Head of caudate nucleus (tissue), 42 donors: Measurements from ENCODE around the gene ZCCHC2.

ENCODE experiments used
- DNase-seq, 42 donors: peaks; one replicate each; pipeline versions ENCODE4 v3.0.0 to v3.0.0-alpha.2; 2020 to 2021; ENCODE audit warnings: mixed read lengths in 7 of 42
- intact Hi-C: fragments of 100-400 bp; cut with DNase I; formaldehyde crosslinking; loops from one replicate; pipeline ENCODE4 v1.15.0; 2022

Gene ZCCHC2

DNA sequence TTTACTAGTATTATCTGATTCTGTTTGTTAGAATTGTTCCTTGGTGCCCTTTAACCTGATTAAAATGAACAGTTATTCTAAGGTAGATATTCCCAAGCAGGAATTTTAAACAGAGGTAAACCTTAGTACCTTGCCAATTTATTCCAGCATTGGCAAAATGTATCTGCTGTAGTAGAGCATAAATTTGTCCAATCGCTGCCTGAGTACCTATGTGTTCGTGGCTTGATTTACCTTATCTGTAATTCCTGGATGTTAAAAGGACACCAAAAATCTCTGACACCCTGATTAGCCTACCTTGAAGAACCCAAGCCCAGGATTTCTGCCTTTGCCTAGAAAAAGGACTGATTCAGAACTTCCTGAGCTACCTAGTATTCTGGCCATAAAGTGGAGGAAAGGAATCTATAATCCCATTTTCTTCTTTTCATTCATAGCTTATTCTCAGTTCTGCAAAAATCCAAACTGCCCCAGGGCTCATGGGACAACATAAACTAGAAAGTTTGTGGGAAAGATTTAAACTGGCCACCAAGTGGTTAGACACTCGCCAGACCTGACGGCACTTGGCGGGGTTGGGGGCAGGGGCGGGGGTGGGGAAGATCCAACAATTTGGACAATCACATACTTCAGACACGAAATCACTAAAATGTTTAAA lies 16.2 kb upstream of the ZCCHC2 start:
- DNase-seq: no peak
- intact Hi-C loops: no loop called here

DNA sequence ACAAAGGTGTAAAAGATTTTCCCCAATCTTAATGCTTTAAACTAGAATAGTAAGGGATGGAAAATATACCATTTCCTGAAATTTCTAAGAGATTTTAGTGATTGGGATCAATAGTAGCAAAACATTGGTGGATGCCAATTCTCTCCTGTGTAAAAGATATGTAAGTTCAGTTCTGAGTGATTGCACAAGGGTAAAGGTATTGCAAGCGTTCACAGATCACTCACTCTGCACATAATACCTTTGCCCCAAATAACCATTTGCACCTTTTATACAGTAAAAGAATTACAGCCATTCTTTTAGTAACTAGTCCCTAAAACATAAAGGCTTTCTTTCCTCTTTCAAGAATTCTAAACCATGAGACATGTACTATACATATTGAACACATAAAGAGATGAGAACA lies 13.0 kb upstream of the ZCCHC2 start:
- DNase-seq: no peak
- intact Hi-C loops: no loop called here

DNA sequence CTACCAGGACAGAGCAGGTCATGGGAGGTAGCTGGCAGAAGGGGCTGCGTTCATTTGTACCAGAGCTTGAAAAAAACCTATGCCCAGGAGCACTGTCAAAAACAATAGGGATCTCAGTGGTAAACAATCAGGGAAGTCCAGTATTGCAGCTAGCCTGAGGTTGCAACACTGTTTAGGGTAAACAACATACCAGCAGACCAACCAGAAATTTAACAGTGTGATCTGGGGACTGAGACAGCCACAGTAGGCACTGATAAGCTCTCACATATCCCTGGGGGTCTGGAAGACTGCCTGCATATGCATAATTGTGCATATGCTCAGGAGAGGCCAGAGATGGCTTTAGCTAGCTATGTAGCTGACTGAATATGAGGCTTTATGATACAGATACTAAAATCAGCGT lies 12.0 kb upstream of the ZCCHC2 start:
- intact Hi-C loops: no loop called here
- no peak for DNase-seq

DNA sequence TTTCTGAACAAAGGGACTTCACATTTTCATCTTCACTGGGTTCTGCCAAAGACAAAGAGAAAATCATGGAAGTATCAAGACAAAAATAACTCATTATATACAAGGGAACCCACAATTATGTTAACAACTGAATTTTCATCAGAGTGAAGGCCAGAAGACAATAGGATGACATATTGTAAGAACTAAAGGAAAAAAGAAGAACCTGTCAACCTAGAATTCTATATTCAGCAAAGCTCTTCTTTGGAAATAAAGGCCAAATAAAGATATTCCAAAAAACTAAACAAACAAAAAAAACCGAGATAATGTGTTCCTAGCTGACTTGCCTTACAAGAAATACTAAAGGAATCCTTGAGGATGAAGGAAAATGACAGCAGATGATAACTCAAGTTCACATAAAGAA lies 10.3 kb upstream of the ZCCHC2 start:
- no peak for DNase-seq
- intact Hi-C loops: no loop called here

DNA sequence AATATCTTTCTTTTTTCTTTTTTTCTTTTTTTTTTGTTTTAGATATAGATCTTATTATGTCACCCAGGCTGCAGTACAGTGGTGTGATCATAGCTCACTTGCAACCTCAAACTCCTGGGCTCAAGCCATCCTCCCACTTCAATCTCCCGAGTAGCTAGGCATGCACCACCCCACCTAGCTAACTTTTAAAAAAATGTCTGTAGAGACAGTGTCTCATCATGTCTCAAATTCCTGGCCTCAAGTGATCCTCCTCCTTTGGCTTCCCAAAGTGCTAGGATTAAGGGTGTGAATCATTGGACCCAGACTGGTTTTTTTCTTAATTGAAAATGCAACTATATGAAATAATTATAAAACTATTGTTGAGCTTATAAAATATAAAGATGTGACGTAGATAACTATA lies 9.8 kb upstream of the ZCCHC2 start:
- intact Hi-C loops: no loop called here
- DNase-seq: no peak

DNA sequence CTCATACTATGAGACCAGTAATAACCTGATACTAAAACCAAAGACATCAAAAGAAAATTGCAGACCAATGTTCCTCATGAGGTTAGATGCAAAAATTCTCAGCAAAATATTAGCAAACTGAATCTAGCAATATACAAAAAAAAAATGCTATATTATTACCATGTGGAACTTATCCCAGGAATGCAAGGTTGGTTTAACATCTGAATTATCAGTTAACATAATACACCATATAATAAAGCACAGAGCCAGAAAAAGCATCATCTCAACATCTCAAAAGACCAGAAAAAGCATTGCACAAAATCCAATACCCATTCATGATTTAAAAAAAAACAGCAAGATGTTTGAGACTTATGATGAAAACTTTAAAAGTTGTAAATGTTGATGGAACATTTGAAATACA lies 8.3 kb upstream of the ZCCHC2 start:
- intact Hi-C loops: no loop called here
- DNase-seq: no peak

DNA sequence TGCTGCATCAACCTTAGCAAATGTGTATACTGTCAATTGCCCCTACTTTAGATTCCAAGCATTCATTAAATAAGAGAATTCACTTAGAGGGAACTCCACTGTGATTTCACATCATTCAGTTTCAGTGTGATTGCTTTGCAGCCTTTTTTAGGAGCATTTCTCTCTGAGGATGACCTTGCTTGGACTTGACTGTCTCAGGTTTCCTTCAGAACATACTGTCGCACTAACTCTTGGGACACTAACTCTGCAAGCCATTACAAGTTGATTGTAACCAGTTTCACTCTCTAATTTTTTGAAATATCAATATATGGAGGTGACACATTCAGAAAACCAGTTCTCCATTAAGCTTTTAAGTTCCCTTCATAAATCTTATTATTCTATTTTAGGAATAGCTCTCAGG lies 6.6 kb upstream of the ZCCHC2 start:
- no peak for DNase-seq

DNA sequence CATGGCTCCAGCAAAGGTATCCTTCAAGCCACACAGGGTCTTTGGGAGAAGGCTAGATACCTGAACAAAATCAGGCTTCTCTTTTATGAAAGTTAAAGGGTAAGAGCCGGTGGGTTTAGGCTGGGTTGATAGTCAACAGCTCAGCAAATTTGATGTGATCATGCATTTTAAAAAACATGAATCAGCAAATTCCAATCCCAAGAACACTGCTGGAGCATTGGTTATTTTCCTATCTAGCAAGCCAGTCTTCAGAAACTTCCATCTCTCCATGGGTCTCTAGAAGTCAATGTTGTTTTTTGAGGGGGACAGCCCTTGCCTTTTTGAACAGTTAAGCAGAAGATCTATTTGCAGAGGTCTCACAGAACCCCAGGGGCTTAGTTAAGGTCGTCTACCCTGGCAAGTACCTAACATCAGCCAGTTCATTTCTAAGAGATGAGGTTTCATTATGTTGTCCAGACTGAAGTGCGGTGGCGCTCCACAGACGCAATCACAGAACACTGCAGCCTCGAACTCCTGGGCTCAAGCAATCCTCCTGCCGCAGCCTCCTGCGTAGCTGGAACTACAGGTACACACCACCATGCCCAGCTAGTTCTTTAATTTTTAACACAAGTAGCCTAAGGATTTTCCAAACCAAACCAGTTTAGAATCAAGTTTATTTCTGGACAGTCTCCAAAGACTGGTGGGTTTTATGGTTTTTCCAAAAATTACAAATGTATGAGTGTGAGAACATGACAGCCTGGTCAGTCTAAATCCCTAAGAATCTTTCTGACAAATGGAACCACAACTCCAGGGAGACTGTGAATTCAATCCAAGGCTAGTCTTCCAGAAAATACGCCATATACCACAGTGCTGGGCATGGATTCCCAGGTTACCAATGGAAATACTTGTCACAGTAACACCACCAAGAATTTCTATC lies 4.1 kb upstream of the ZCCHC2 start:
- intact Hi-C loops: no loop called here
- DNase-seq: no peak

More for the DNA sequence above, 6.6 kb upstream of the ZCCHC2 start:
- intact Hi-C loops: no loop called here

DNA sequence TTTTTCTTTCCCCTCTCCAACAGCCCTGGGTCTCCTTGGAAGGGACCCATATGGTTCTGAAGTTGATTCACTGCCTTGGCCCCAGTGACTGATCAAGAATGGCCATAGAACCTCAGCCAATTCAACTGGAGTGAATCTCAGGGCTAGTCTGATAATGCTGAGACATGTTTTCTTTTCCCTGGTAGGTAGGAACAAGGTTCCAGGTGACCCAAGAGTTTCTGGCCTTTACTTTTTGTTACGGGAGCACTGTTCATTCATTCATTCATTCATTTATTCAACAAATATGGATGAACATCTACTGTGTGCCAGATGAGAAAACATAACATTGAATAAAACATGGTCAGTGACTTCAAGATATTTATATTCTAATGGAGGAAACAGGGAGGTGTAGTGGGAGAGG lies 3.1 kb upstream of the ZCCHC2 start:
- intact Hi-C loops: loop anchor here (5.0 to 10.0 kb wide), 2 partner anchors 198 to 335 kb away; partner anchors contain the start of genes PHLPP1, PIGN and RELCH

DNA sequence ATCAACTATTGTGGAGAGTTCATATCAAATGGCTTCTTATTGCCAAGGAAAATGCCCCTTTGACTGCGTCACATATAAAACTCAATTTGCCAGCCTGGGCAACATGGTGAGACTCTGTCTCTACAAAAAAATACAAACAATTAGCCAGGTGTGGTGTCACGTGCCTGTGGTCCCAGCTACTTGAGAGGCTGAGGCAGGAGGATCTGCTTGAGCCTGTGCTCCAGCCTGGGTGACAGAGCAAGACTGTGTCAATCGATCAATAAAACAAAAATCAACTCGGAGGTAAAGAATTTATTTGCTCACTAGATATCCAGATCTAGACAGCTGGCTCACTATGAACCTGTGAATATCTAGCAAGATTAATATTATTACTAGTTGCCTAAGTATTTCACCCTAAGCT lies 1.7 kb upstream of the ZCCHC2 start:
- no peak for DNase-seq
- intact Hi-C loops: loop anchor here (5.0 to 10.0 kb wide), 2 partner anchors 196 to 336 kb away; partner anchors contain the start of genes PHLPP1, PIGN and RELCH

More for the DNA sequence above, 3.1 kb upstream of the ZCCHC2 start:
- DNase-seq: no peak

DNA sequence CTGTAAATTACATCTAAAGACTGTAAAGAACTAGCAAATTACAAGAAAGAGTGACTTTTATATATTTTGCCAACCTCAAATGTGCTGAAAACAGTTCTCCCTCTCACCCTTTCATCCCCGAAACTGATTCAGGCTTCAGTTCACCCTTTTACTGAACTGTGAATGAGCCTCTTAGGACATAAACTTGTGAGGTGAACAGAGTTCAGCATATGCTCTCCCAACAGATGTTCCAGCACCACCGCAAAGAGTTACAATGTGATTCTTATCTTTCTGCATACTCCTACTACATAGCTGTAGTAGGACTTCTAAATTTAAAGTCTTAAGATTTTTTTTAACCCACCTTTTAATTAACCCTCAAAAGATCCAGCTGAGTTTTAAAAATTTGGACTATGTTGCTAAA lies 1.2 kb upstream of the ZCCHC2 start:
- no peak for DNase-seq
- intact Hi-C loops: loop anchor here (5.0 to 10.0 kb wide), 2 partner anchors 196 to 337 kb away; partner anchors contain the start of genes PHLPP1, PIGN and RELCH

DNA sequence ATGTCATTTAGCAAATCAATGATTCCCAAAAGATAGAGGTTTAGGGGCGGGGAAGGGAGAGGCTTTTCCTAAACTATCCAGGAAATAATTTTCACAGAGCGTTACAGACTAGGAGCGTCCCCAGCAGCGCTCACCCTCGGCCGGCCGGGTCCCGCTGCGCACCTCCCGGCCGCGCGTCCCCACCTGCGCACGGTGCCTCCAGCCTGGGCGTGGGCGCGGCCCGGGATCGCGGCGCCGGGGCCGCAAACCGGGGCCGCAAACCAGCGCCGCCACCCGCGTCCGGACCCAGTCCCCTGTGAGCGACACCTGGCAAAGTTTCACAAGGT lies 684 bp upstream of the ZCCHC2 start:
- DNase-seq: no peak
- intact Hi-C loops: loop anchor here (5.0 to 10.0 kb wide), 2 partner anchors 195 to 337 kb away; partner anchors contain the start of genes PHLPP1, PIGN and RELCH

DNA sequence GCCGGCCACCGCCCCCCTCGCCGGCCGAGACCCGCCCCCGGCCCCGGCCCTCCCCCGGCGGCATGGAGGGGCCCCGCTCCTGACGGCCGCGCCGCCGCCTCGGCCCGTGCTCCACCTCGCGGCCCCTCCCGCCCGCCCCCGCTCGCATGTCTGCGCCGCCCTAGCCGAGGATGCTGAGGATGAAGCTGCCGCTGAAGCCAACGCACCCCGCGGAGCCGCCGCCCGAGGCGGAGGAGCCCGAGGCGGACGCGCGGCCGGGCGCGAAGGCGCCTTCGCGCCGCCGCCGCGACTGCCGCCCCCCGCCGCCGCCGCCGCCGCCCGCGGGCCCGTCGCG lies 397 bp downstream of the ZCCHC2 start:
- DNase-seq: no peak
- intact Hi-C loops: loop anchor here (5.0 to 10.0 kb wide), 2 partner anchors 194 to 338 kb away; partner anchors contain the start of genes PHLPP1, PIGN and RELCH

DNA sequence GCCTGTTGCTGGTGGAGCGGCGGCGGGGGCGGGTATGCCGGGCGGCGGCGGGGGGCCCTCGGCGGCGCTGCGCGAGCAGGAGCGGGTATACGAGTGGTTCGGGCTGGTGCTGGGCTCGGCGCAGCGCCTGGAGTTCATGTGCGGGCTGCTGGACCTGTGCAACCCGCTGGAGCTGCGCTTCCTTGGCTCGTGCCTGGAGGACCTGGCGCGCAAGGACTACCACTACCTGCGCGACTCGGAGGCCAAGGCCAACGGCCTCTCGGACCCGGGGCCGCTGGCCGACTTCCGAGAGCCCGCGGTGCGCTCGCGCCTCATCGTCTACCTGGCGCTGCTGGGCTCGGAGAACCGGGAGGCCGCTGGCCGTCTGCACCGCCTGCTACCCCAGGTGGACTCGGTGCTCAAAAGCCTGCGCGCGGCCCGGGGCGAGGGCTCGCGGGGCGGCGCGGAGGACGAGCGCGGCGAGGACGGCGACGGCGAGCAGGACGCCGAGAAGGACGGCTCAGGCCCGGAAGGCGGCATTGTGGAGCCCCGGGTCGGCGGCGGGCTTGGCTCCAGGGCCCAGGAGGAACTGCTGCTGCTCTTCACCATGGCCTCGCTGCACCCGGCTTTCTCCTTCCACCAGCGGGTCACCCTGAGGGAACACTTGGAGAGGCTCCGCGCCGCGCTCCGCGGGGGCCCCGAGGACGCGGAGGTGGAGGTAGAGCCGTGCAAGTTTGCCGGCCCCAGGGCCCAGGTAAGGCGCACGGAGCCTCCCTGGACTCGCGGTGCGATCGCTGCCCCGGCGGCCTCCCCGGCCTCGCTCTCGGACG lies 1.0 kb downstream of the ZCCHC2 start:
- peak in 40 of 42 donors; percentile 22 to 72 (median 48) for DNase-seq
- intact Hi-C loops: loop anchor here (5.0 to 10.0 kb wide), 2 partner anchors 193 to 339 kb away; partner anchors contain the start of genes PHLPP1, PIGN and RELCH

DNA sequence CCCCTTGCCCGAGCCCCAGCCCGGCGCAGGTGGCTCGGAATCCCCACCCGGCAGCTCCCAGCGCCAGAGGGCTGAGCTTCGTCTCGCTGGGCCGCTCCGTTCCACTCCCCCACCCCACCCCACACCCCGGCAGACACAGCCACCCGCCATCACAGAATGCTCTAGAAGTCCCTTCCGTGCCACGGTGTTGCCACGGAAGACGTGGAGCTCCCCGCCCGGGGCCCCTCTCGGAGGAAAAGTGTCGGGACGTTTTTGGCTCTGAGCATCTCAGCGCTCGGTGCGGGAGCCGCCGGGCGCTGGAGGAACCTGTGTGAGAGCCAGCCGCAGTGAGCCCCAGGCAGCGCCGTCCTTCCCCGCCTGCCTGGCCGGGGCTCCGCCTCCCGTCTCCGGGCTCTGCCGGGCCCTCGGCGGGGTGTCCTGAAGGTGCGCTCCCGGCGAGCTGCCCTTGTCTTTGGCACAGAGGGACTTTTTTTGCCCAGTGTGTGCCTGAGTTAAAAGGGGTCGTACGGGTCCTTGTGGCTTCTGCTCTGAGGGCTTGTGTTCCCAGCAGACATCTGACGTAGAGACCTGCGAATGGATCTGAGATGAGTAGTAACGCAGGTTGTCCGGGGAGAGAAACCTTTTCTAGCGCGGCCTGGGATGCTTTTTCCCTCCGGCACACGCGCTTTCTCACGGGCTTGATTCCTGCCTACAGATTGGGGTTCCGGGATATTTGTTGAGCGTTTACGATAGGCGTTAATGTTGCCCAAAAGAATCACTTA lies 1.8 kb downstream of the ZCCHC2 start:
- peak; percentile 21 to 83 (median 68) for DNase-seq
- intact Hi-C loops: loop anchor here (5.0 to 10.0 kb wide), 3 partner anchors 97 to 340 kb away; partner anchors contain the start of genes PHLPP1, PIGN and RELCH

DNA sequence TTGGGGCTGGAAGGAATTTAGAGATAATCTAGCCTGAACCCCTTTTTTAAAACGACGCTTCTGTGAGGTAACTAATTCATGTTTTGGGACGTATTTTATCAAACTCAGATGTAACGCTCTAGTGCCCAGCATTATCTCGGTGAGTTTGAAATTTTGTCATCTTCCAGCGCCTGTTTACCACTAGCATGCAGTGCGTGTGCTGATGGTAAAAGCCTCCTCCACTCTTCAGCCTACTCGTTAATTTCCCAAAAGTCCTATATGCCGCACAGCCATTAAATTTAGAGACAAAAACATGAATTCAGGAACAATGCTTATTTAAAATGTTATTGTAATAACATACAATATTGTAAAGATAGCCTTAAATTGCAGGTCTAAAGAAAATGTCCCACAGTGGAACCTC lies 2.8 kb downstream of the ZCCHC2 start:
- intact Hi-C loops: loop anchor here (5.0 to 10.0 kb wide), 2 partner anchors 98 to 341 kb away; partner anchors contain the start of genes PIGN and RELCH
- peak in 1 of 42 donors; percentile 10 for DNase-seq

DNA sequence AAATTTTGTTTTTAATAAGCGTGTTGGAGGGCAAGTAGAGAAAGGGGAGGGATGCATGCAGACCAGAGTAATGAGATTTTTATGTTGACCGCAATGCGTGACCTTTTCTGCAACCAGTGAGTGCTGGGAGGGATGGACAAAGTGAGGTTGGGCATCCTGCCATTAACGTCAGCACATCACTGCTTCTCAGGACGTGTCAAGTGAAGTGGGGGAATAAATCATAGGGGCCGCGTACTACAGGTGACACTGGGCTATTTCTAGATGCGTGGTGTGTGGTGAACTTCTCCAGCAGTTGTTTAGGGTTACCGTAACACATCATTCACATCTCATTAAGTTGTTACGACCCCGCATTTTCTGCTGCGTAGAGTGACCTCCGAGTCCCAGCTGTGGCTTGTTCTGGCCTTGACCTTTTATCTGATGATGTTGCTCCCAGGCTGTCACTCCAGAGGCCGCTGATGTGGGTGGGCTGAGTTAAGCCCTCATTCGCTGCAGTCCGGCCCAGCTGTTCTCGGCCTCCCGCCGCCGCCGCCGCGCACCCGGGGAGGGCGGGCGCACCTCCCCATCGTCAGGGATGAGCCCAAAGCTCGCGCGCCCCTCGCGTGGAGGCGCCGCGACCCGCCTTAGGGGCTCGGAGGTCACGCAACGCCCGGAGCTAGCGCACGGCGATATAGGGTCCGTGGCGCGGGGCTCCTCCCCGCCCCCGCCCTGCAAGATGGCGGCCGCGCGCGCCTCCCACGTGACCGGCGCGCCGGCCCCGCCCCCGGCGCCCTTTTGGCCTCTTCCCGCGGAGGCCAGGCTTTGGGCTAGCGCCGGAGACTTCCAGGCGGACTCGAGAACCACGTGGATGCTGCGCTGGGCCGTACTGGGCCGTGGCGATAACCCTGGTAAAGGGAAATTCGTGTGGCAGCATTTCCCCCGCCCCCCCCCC lies 3.5 kb downstream of the ZCCHC2 start:
- DNase-seq: peak; percentile 39 to 89 (median 75)
- intact Hi-C loops: loop anchor here (5.0 to 10.0 kb wide), 2 partner anchors 99 to 342 kb away; partner anchors contain the start of genes PIGN and RELCH
